Thymus (tissue), 11 donors: ENCODE measurements around the gene MSX2. TPM values are rescaled to one million over a fixed set of nuclear protein-coding genes. Genes with fewer than 3 reads are reported as not detected.

Experiments used
- DNase-seq, 9 donors: peaks; one replicate each; pipeline ENCODE4 v3.0.0-alpha.2; 2013; ENCODE audit warnings: low spot score in 9 of 9, low read depth in 6 of 9, missing footprints in 1 of 9
- H3K27ac ChIP-seq, 2 donors: one replicate each; pipeline ENCODE4 v1.5.1; 2013; ENCODE audit warnings: control low read depth in 1 of 2, low read depth in 1 of 2, low read length in 1 of 2, mild to moderate bottlenecking in 1 of 2, moderate library complexity in 1 of 2
- H3K27me3 ChIP-seq, 2 donors: one replicate each; pipeline ENCODE4 v1.5.1; 2013; ENCODE audit warnings: low read length in 1 of 2; ENCODE audit not compliant: control insufficient read depth in 2 of 2, insufficient read depth in 1 of 2
- H3K36me3 ChIP-seq, 2 donors: one replicate each; pipeline ENCODE4 v1.5.1; 2013; ENCODE audit warnings: low read length in 1 of 2, mild to moderate bottlenecking in 1 of 2, moderate library complexity in 1 of 2; ENCODE audit not compliant: control insufficient read depth in 2 of 2, insufficient read depth in 2 of 2
- H3K4me1 ChIP-seq, 2 donors: one replicate each; pipeline ENCODE4 v1.5.1; 2013; ENCODE audit warnings: low read length in 2 of 2; ENCODE audit not compliant: control insufficient read depth in 2 of 2, insufficient read depth in 2 of 2
- H3K4me3 ChIP-seq, 2 donors: one replicate each; pipeline ENCODE4 v1.5.1; 2013; ENCODE audit warnings: low read length in 2 of 2, control low read depth in 1 of 2, mild to moderate bottlenecking in 1 of 2
- H3K9me3 ChIP-seq, 2 donors: one replicate each; pipeline ENCODE4 v1.5.1; 2013; ENCODE audit warnings: low read length in 1 of 2, mild to moderate bottlenecking in 1 of 2; ENCODE audit not compliant: control insufficient read depth in 2 of 2, insufficient read depth in 1 of 2
- WGBS: extraction: QIAGEN DNeasy Blood & Tissue Kit; methylation state at CpG from one replicate; pipeline ENCODE4 v1.1.7; 2013; 5-methylcytosine and 5-hydroxymethylcytosine counted together
- polyA plus RNA-seq: library from polyadenylated mRNA; stranded (reverse); fragments of 200-250 nt; gene quantifications from one replicate; pipeline ENCODE4 v1.2.3, GENCODE V29; 2013
- total RNA-seq: library from RNA; stranded (reverse); fragments of 120-200 nt; gene quantifications from one replicate; pipeline ENCODE4 v1.2.4, GENCODE V29; 2013
- donor health status: healthy.

The MSX2 gene
- total and polyA plus RNA-seq, 2 donors: 0.19 to 0.41 TPM

DNA sequence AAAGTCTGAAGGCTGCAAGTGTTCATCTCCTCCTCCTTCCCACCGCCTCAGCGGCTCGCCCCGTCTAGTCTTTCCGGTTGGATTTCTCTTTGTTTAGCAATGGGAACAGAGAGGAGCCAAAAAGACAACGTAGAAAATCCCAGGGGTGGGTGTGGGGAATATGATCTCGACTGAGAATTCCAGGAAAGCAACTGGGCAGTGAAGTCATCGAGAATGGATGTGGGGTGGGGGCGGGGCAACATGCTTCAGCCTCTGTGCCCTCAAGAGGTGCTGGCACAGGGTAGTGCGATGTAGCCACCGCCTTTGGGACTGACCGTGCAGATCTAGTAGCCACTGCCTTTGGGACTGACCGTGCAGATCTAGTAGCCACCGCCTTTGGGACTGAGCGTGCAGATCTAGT lies 12.9 kb downstream of the MSX2 start:
- H3K4me3 ChIP-seq: no peak overlapping the region
- no peaks in the 10 kb centered on the region for H3K4me1 ChIP-seq
- DNase-seq: no peak
- peaks cover 44 to 55% of the 10 kb centered on the region in 2 donors for H3K27me3 ChIP-seq
- no peaks in the 10 kb centered on the region for H3K9me3 ChIP-seq
- no peaks in the 10 kb centered on the region for H3K36me3 ChIP-seq
- H3K27ac ChIP-seq: no peak overlapping the region
- WGBS: 35% methylated on average over 15 of the region's 15 CpGs

DNA sequence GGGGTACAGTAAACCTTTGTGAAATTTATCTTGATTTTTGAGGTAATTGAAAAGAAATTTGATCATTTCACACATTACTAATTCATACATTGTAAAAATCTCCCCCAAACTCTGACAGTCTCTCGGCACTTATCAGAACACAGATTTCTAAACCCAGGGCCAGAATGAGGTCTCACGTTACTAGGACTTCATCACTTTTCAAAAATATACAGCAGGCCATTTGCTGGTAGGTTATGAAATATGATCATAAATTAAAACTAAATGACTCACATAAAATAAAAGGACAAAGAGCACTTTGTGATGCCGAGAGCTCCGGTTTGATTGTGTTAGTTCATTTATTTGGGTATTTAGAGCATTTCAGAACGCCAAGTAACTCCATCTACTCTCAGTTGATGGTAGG lies 17.0 kb downstream of the MSX2 start:
- peaks cover 5 to 15% of the 10 kb centered on the region in 2 donors for H3K27me3 ChIP-seq
- no peak overlapping the region for H3K27ac ChIP-seq
- no peak for DNase-seq
- no peak overlapping the region for H3K4me3 ChIP-seq
- 89% methylated on average over 5 of the region's 5 CpGs for WGBS
- no peaks in the 10 kb centered on the region for H3K9me3 ChIP-seq
- no peaks in the 10 kb centered on the region for H3K4me1 ChIP-seq
- H3K36me3 ChIP-seq: no peaks in the 10 kb centered on the region

DNA sequence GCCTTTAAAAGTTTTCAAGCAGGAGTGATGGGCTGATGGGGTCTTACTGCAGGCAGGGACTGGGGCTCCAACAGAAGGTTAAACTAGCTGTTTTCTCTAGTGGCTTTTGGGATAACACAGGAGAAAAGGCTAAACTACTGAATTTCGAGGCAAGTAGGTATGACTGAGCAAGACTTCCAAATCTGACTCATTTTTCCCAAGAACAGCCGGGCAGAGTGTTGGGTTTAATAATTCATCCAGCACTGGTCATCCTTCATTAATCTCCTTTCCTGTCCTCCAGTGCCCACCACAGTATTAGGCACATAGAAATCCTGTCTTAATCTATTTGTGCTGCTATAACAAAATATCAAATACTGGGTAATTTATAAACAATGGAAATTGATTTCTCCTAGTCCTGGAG lies 20.5 kb downstream of the MSX2 start:
- H3K36me3 ChIP-seq: no peaks in the 10 kb centered on the region
- no peaks in the 10 kb centered on the region for H3K4me1 ChIP-seq
- no peak overlapping the region for H3K4me3 ChIP-seq
- no peak overlapping the region for H3K27ac ChIP-seq
- H3K27me3 ChIP-seq: peaks cover 6 to 11% of the 10 kb centered on the region in 2 donors
- H3K9me3 ChIP-seq: no peaks in the 10 kb centered on the region
- no peak for DNase-seq
- 82% methylated on average over 2 of the region's 2 CpGs for WGBS

DNA sequence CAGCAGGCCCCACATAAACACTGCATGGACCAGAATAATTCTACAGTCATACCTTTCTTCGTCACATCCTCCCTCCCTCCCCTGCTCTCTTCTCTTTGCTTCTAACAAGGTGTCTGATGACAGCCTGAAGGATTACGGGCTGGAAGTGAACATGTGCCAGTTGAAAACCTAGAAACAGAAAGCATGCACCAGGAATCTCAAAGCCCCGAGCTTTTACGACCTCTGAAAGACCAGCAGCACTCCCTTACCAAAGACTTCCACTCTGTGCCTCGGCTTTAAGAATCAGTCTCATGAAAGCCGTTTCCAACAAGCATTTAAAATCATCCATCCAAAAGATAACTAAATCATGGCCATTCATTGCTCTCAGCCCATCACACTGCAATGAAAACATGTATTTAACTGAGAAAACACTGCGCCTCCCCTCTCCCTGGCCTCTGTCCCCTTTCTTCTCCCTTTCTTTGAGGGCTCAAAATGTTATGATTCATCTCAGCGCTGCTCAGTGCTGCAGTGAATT lies 21.3 kb downstream of the MSX2 start:
- DNase-seq: no peak
- WGBS: 65% methylated on average over 8 of the region's 8 CpGs
- Histone ChIP-seq H3K4me3 (no peak overlapping the region), H3K27me3 (peaks cover 11 to 18% of the 10 kb centered on the region in 2 donors), H3K27ac (no peak overlapping the region), H3K9me3 (no peaks in the 10 kb centered on the region), H3K4me1 (no peaks in the 10 kb centered on the region), H3K36me3 (no peaks in the 10 kb centered on the region)

DNA sequence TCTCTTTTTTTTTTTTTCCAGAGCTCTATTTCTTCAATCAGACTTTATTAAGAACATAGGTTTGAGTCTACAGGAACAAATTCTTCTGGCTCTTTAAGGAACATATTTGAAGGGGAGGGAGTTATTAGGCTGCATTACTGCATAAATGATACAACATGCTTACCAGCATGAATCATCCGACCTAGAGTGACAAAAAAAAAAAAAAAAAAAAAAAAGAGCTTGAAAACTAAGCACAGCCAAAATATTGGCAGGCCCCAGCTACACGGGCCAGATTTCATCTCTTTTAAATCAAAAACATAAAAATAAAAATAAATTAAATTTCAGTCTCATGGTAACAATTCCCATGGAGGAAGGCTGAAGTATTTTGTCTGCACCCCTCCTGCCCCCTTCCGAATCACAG lies 26.3 kb downstream of the MSX2 start:
- Histone ChIP-seq H3K9me3 (no peaks in the 10 kb centered on the region), H3K4me1 (no peaks in the 10 kb centered on the region), H3K27me3 (peaks cover 38 to 46% of the 10 kb centered on the region in 2 donors), H3K4me3 (no peak overlapping the region), H3K36me3 (no peaks in the 10 kb centered on the region), H3K27ac (no peak overlapping the region)
- DNase-seq: no peak
- 8% methylated on average over 3 of the region's 3 CpGs for WGBS

DNA sequence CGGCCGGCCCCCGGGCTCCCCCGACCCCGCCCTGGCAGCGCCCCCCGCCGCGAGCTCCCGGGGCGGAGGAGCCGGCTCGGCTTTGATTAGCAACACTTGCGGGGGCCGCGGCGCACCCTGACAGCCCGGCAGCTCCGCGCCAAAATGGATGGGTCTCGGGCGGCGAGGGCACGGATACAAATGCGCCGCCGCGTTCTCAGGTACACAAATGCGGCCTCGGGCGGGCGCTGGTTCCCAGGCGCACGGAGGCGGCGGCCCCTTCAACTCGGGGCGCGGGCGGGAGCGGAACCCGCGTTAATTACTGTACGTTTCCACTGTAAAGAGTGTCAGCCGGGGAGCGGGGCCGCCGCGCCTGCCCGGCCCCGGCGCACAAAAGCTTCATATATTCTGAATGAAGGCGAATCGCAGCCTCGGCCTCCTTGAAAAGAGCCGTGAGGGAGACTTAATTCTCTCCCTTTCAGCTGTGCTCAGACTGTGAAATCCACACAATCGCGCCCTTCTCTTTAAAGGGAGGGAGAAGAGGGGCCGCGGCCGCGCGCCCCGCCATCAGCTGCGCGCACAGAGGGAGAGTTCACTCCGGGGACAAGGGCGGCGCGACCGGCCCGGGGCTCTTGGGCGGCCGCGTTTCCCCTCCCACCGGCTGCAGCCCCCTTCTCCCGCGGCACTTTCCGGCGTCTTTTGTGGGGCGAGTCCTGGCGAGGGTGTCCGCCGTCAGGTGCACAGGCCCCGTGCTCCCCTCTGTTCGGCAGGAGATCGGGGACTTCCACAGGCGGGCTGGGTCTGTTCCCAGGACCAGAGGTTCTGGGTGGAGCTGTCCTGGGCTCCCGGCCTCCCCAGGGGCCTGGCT lies 27.0 kb downstream of the MSX2 start:
- no peak for DNase-seq
- no peak overlapping the region for H3K4me3 ChIP-seq
- peaks cover 38 to 46% of the 10 kb centered on the region in 2 donors for H3K27me3 ChIP-seq
- H3K36me3 ChIP-seq: no peaks in the 10 kb centered on the region
- H3K27ac ChIP-seq: no peak overlapping the region
- WGBS: 3% methylated on average over 89 of the region's 89 CpGs
- no peaks in the 10 kb centered on the region for H3K9me3 ChIP-seq
- H3K4me1 ChIP-seq: no peaks in the 10 kb centered on the region

DNA sequence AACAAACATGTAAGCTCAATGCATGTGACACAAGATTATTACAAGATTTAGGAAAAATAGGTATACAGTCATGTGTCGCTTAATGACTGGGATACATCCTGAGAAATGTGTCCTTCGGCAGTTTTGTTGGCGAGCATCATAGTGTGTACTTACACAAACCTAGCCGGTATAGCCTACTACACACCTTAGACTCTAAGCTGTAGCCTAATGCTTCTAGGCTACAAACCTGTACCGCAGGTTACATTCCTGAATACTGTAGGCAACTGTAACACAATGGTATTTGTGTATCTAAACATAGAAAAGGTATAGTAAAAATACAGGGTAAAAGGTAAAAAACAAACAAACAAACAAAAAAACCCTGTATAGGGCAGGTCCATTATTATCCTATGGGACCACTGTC lies 27.7 kb downstream of the MSX2 start:
- WGBS: 98% methylated on average over 5 of the region's 5 CpGs
- Histone ChIP-seq H3K36me3 (no peaks in the 10 kb centered on the region), H3K27me3 (peaks cover 38 to 46% of the 10 kb centered on the region in 2 donors), H3K9me3 (no peaks in the 10 kb centered on the region), H3K4me1 (no peaks in the 10 kb centered on the region), H3K4me3 (no peak overlapping the region), H3K27ac (no peak overlapping the region)
- no peak for DNase-seq

DNA sequence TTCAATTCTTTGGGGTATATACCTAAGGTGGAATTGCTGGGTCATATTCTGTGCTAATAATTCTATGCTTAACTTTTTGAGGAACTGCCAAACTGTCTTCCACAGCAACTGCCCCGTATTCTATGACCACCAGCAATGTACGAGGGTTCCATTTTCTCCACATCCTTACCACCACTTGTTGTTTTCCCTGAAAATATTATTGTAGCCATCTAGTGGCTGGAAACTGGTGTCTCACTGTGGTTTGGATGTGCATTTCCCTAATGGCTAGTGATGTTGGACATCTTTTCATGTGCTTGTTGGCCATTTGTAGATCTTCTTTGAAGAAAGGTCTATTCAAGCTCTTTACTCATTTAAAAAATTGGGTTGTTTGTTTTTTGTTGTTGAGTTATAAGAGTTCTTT lies 30.7 kb downstream of the MSX2 start:
- Histone ChIP-seq H3K9me3 (no peaks in the 10 kb centered on the region), H3K4me1 (no peaks in the 10 kb centered on the region), H3K36me3 (no peaks in the 10 kb centered on the region), H3K4me3 (no peak overlapping the region), H3K27me3 (peaks cover 32 to 33% of the 10 kb centered on the region in 2 donors), H3K27ac (no peak overlapping the region)
- WGBS: 85% methylated on average over 2 of the region's 2 CpGs
- no peak for DNase-seq

DNA sequence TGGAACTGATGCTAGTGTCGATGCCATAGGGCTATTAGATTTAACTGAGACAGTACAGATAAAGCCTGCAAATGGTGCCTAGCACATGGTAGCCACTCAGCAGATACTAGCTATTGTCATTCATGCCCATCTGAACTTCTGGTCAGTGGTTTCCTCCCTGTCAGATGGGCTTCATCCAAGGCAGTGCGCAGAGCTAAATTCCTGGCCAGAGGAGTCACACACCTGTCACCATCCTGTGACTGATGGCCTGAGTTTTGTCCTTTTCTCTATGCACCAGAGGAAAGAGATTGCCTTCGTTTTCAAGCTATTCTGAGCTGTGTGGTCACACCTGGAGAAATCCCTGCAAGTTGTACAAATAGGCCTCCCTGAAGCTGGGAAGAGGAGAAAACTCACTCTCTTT lies 34.7 kb downstream of the MSX2 start:
- H3K9me3 ChIP-seq: no peaks in the 10 kb centered on the region
- no peak overlapping the region for H3K4me3 ChIP-seq
- WGBS: 89% methylated on average over 3 of the region's 3 CpGs
- no peak overlapping the region for H3K27ac ChIP-seq
- H3K27me3 ChIP-seq: peaks cover 0 to 1% of the 10 kb centered on the region in 2 donors
- no peak for DNase-seq
- H3K36me3 ChIP-seq: no peaks in the 10 kb centered on the region
- H3K4me1 ChIP-seq: no peaks in the 10 kb centered on the region
